ENCODE measurements around the gene KCNE4. TPM values are rescaled to one million over a fixed set of nuclear protein-coding genes. Genes with fewer than 3 reads are reported as not detected.

The KCNE4 gene
- total and polyA plus RNA-seq, 12 donors: 0.97 to 5.7 (median 2.6) TPM

DNA sequence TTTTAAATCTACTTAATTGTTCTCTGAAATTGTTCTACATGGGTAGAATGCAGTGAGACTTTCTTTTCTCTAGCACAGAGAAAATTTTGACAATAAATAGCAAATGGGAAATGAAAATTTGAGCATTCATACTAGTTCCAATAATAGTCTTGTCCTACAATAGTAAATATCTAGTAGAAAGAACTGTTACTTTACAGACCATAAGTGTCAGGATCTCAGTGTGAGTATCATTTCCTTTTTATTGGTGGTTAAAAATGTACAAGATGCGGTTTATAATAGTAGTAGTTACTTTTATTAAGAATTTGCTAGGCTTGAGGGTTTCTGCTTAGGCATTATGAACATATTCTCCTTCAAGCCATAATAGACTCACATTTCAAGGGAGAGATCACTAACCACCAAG lies 43.2 kb downstream of the KCNE4 start:
- Histone ChIP-seq H3K4me3 (no peak overlapping the region), H3K27me3 (no peaks in the 10 kb centered on the region), H3K36me3 (replicated peaks in 1 of 2) (no peaks in the 10 kb centered on the region), H3K27ac (no peak overlapping the region), H3K9me3 (replicated peaks in 1 of 3) (no peaks in the 10 kb centered on the region), H3K4me1 (replicated peaks in 1 of 2) (peaks cover 0 to 13% of the 10 kb centered on the region in 2 donors)
- 80 to 83% (median 82%) methylated on average over 1 of the region's 1 CpG for WGBS, 4 donors
- no peak for DNase-seq
- intact Hi-C loops (cut with DNase I): no loop called here
- TF ChIP-seq CTCF (IDR thresholded peaks at IDR 0.05): no peak
- no peak for TF ChIP-seq POLR2A (IDR thresholded peaks at IDR 0.05)

- 50 to 58% (median 55%) methylated on average over 5 of the region's 5 CpGs for WGBS, 4 donors
- TF ChIP-seq CTCF (IDR thresholded peaks at IDR 0.05) (no peak), POLR2A (IDR thresholded peaks at IDR 0.05) (no peak)
Observed at GRCh38 chr2:223096235-223096970, 44.4 kb downstream of the KCNE4 start.

DNA sequence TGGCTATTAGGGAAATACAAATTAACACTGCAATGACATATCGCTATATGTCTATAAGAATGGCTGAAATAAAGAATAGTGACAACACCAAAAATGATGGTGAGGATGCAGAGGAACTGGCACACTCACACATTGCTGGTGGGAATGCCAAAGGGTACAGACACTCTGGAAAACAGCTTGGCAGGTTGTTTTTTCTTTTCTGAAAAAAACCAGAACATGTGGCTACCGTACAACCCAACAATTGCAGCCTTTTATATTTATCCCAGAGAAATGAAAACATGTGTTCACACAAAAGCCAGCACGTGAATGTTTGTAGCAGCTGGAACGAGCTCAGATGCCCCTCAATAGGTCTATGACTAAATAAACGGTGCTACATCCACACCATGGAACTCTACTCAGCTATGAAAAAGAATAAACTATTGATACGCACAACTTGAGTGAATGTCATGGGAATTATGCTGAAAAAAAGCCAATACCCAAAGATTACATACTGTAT lies 45.9 kb downstream of the KCNE4 start:
- Histone ChIP-seq H3K4me3 (no peak overlapping the region), H3K36me3 (replicated peaks in 1 of 2) (no peaks in the 10 kb centered on the region), H3K27ac (no peak overlapping the region), H3K4me1 (replicated peaks in 1 of 2) (peaks cover 0 to 14% of the 10 kb centered on the region in 2 donors), H3K27me3 (no peaks in the 10 kb centered on the region), H3K9me3 (replicated peaks in 1 of 3) (no peaks in the 10 kb centered on the region)
- TF ChIP-seq POLR2A (IDR thresholded peaks at IDR 0.05): no peak
- no peak for TF ChIP-seq CTCF (IDR thresholded peaks at IDR 0.05)
- DNase-seq: no peak
- 83 to 85% (median 85%) methylated on average over 6 of the region's 6 CpGs for WGBS, 4 donors
- intact Hi-C loops (cut with DNase I): no loop called here

More at GRCh38 chr2:223096235-223096970, 44.4 kb downstream of the KCNE4 start:
- H3K27ac ChIP-seq: peak overlapping the region in 1 of 5 donors; percentile 6
- DNase-seq: no peak
- H3K4me3 ChIP-seq: no peak overlapping the region
- intact Hi-C loops (cut with DNase I): no loop called here
- H3K9me3 ChIP-seq (replicated peaks in 1 of 3): no peaks in the 10 kb centered on the region
- peaks cover 0 to 15% of the 10 kb centered on the region in 2 donors for H3K4me1 ChIP-seq (replicated peaks in 1 of 2)
- H3K36me3 ChIP-seq (replicated peaks in 1 of 2): no peaks in the 10 kb centered on the region
- no peaks in the 10 kb centered on the region for H3K27me3 ChIP-seq

GRCh38 chr2:223099561-223099960 lies 47.6 kb downstream of the KCNE4 start:
- no peak for DNase-seq
- no peak overlapping the region for H3K4me3 ChIP-seq
- TF ChIP-seq POLR2A (IDR thresholded peaks at IDR 0.05): no peak
- no peak for TF ChIP-seq CTCF (IDR thresholded peaks at IDR 0.05)
- H3K27ac ChIP-seq: peak overlapping the region in 1 of 5 donors; percentile 37
- WGBS, 4 donors: 56 to 88% (median 78%) methylated on average over 3 of the region's 3 CpGs
- H3K27me3 ChIP-seq: no peaks in the 10 kb centered on the region
- H3K4me1 ChIP-seq (replicated peaks in 1 of 2): peaks cover 0 to 3% of the 10 kb centered on the region in 2 donors
- no peaks in the 10 kb centered on the region for H3K9me3 ChIP-seq (replicated peaks in 1 of 3)
- intact Hi-C loops (cut with DNase I): no loop called here
- H3K36me3 ChIP-seq (replicated peaks in 1 of 2): no peaks in the 10 kb centered on the region
